ENCODE measurements around the gene TRIM10. TPM values are rescaled to one million over a fixed set of nuclear protein-coding genes. Genes with fewer than 3 reads are reported as not detected.

The TRIM10 gene
- total and polyA plus RNA-seq, 2 donors (not counting 1 experiment from before 2014, with no cell fraction given) = not detected

- no peaks in the 10 kb centered on the region for H3K79me2 ChIP-seq (ENCODE audit: control insufficient read depth, insufficient read depth, low read length)
Observed at GRCh38 chr6:30136570-30137286, 24.3 kb downstream of the TRIM10 start.

More at GRCh38 chr6:30136570-30137286, 24.3 kb downstream of the TRIM10 start:
- Mint-ChIP-seq H3K4me3 (no peak overlapping the region), H3K9me3 (ENCODE audit: insufficient read depth) (no peaks in the 10 kb centered on the region), H3K27ac (no peak overlapping the region), H3K4me1 (no peaks in the 10 kb centered on the region), H3K27me3 (peaks cover 44% of the 10 kb centered on the region)
- intact Hi-C loops (cut with micrococcal nuclease) = loop anchor here (10.0 kb wide), 1 partner anchor 122 kb away; no protein-coding TSS in a partner anchor
- Histone ChIP-seq H3K9me3 (ENCODE audit: control extremely low read depth in 1 of 3, control insufficient read depth in 2 of 3, insufficient read depth in 1 of 3, low read length in 2 of 3) (no peaks in the 10 kb centered on the region), H3K4me3 (ENCODE audit: control extremely low read depth in 1 of 5, extremely low read depth in 1 of 5, insufficient read depth in 1 of 5, low read depth in 2 of 5, low read length in 4 of 5) (no peak overlapping the region), H2AFZ (ENCODE audit: insufficient read depth, low read depth, low read length, poor library complexity, severe bottlenecking) (no peak overlapping the region), H3K36me3 (replicated peaks in 1 of 2; ENCODE audit: control extremely low read depth in 1 of 2, control insufficient read depth in 1 of 2, extremely low read depth in 1 of 2, insufficient read depth in 2 of 2, low read length in 1 of 2) (no peaks in the 10 kb centered on the region), H3K4me2 (replicated peaks; ENCODE audit: low read depth, low read length, poor library complexity, severe bottlenecking) (no peak overlapping the region), H4K20me1 (ENCODE audit: control insufficient read depth, insufficient read depth, low read length, poor library complexity, severe bottlenecking) (no peaks in the 10 kb centered on the region), H3K4me1 (ENCODE audit: control insufficient read depth in 2 of 2, insufficient read depth in 2 of 2, low read length in 2 of 2) (no peaks in the 10 kb centered on the region), H3K27me3 (replicated peaks in 1 of 4; ENCODE audit: control extremely low read depth in 1 of 4, control insufficient read depth in 3 of 4, insufficient read depth in 4 of 4, low read length in 3 of 4) (peaks cover 0 to 25% (median 17%) of the 10 kb centered on the region in 4 experiments), H3K9ac (ENCODE audit: low read length) (no peak overlapping the region), H3K27ac (ENCODE audit: low read length in 2 of 2) (no peak overlapping the region)
- WGBS (ENCODE audit: insufficient coverage) = 60% methylated on average over 10 of the region's 11 CpGs
- POLR2A ChIA-PET = no interaction called here
- CTCF ChIA-PET = interaction anchor here (1.5 kb wide), 1 partner anchor 34 kb away, joined by 6 read pairs; no protein-coding TSS in a partner anchor
- ATAC-seq (ENCODE audit: low read depth) = no peak
- no peak for TF ChIP-seq CTCF (IDR thresholded peaks at IDR 0.05)
- no peak for TF ChIP-seq EZH2 (IDR thresholded peaks at IDR 0.05; ENCODE audit: borderline replicate concordance, insufficient read depth, low read depth, low read length, poor library complexity, severe bottlenecking)
- no peak for DNase-seq

Data from B cell (primary cell).